ENCODE results near the gene EXOC4. TPM values are rescaled to one million over a fixed set of nuclear protein-coding genes. Genes with fewer than 3 reads are reported as not detected.

EXOC4 gene
- total and polyA plus RNA-seq, 2 of the 8 experiments (the other 6 are each of a cell fraction or from before 2014, with no cell fraction given): 27.0 to 67.3 TPM

GRCh38 chr7:133511252-133511651, 258.4 kb downstream of the EXOC4 start:
- H3K4me2 ChIP-seq (ENCODE audit: insufficient read depth in 1 of 2, low read depth in 2 of 2, low read length in 2 of 2): no peak overlapping the region
- H3K79me1 ChIP-seq (ENCODE audit: low read depth, low read length): no peaks in the 10 kb centered on the region
- no peak overlapping the region for H3K9ac ChIP-seq (replicated peaks in 1 of 4; ENCODE audit: extremely low read depth in 1 of 4, low read depth in 3 of 4, low read length in 3 of 4)
- WGBS, 2 experiments (ENCODE audit: extremely low coverage in 1 of 2, insufficient coverage in 1 of 2, insufficient read length in 1 of 2, insufficient replicate concordance in 2 of 2, low coverage in 1 of 2, low lambda C conversion rate in 2 of 2, missing lambda C conversion rate in 1 of 2): 91% methylated on average over 3 of the region's 3 CpGs; no CpG with 5 or more reads in 1 of the 2 experiments
- H3K79me2 ChIP-seq (ENCODE audit: control insufficient read depth in 1 of 2, insufficient read depth in 2 of 2, low read length in 2 of 2): no peaks in the 10 kb centered on the region
- no peak overlapping the region for H3K4me3 ChIP-seq (ENCODE audit: extremely low read depth in 1 of 4, insufficient read depth in 2 of 4, low read depth in 3 of 4, low read length in 4 of 4)
- H2AK5ac ChIP-seq (ENCODE audit: low read depth, low read length): no peak overlapping the region
- no peak overlapping the region for H3K23ac ChIP-seq (ENCODE audit: insufficient read length)
- no peaks in the 10 kb centered on the region for H3K27me3 ChIP-seq (replicated peaks in 1 of 4; ENCODE audit: control insufficient read depth in 3 of 4, extremely low read depth in 1 of 4, insufficient read depth in 3 of 4, low read length in 3 of 4)
- no peak overlapping the region for H2BK5ac ChIP-seq (ENCODE audit: low read depth, low read length)
- H3K36me3 ChIP-seq (ENCODE audit: control insufficient read depth in 2 of 4, insufficient read depth in 4 of 4, low read length in 3 of 4): no peaks in the 10 kb centered on the region
- no peak overlapping the region for H4K5ac ChIP-seq (ENCODE audit: insufficient read length, low read depth, low read length)
- no peak for TF ChIP-seq GABPA (IDR thresholded peaks at IDR 0.05; ENCODE audit: borderline replicate concordance, insufficient read depth, low read length)
- TF ChIP-seq TAF1 (IDR thresholded peaks at IDR 0.05; ENCODE audit: low read depth, low read length): no peak
- no peak for TF ChIP-seq RFX5 (IDR thresholded peaks at IDR 0.05; ENCODE audit: borderline replicate concordance, low read depth, low read length)
- TF ChIP-seq POU5F1 (IDR thresholded peaks at IDR 0.05; ENCODE audit: low read depth, low read length): no peak
- TF ChIP-seq MAFK (IDR thresholded peaks at IDR 0.05; ENCODE audit: low read depth, low read length): no peak
- no peak for TF ChIP-seq FOSL1 (IDR thresholded peaks at IDR 0.05; ENCODE audit: insufficient read depth, low read depth, low read length)
- no peak for TF ChIP-seq CTCF (IDR thresholded peaks at IDR 0.05; ENCODE audit: control extremely low read depth in 1 of 3, insufficient read depth in 1 of 3, low read depth in 1 of 3, low read length in 3 of 3)
- TF ChIP-seq SP4 (IDR thresholded peaks at IDR 0.05; ENCODE audit: low read length): no peak
- no peak for TF ChIP-seq TEAD4 (IDR thresholded peaks at IDR 0.05; ENCODE audit: low read depth, low read length)
- TF ChIP-seq RXRA (IDR thresholded peaks at IDR 0.05; ENCODE audit: insufficient read depth, low read depth, low read length): no peak
- no peak for TF ChIP-seq TAF7 (optimal IDR thresholded peaks at IDR 0.05; ENCODE audit: borderline replicate concordance, low read depth, low read length)
- no peak for TF ChIP-seq POLR2AphosphoS5 (IDR thresholded peaks at IDR 0.05; ENCODE audit: low read depth, low read length)
- no peak overlapping the region for H3K18ac ChIP-seq (ENCODE audit: extremely low read depth, low read length)
- H3K56ac ChIP-seq (replicated peaks; ENCODE audit: insufficient read length, low read depth, low read length): no peak overlapping the region
- no peak for FAIRE-seq
- no peaks in the 10 kb centered on the region for H3K9me3 ChIP-seq (ENCODE audit: insufficient read depth in 2 of 2, low read depth in 1 of 2, low read length in 1 of 2)
- no peak for DNase-seq (ENCODE audit: low read depth in 1 of 2, low spot score in 2 of 2)
- H2BK12ac ChIP-seq (ENCODE audit: low read depth, low read length): no peak overlapping the region
- H2BK120ac ChIP-seq (replicated peaks; ENCODE audit: low read depth, low read length): no peak overlapping the region
- H3K14ac ChIP-seq (ENCODE audit: insufficient read length): no peak overlapping the region
- H3K23me2 ChIP-seq (ENCODE audit: low read depth, low read length): no peaks in the 10 kb centered on the region
- no peaks in the 10 kb centered on the region for H4K20me1 ChIP-seq (replicated peaks in 1 of 2; ENCODE audit: control insufficient read depth in 1 of 2, insufficient read depth in 2 of 2, low read length in 2 of 2)
- H3K27ac ChIP-seq (ENCODE audit: low read depth, low read length): no peak overlapping the region
- no peak overlapping the region for H4K91ac ChIP-seq (replicated peaks; ENCODE audit: insufficient read length, low read length)
- H2AFZ ChIP-seq (ENCODE audit: low read length): no peak overlapping the region
- CTCF ChIA-PET (ENCODE audit: partially characterized antibody): no interaction called here
- peaks cover 0 to 3% (median 1%) of the 10 kb centered on the region in 4 experiments; a peak in 2 of 7 replicates for H3K4me1 ChIP-seq (replicated peaks in 1 of 4; ENCODE audit: control insufficient read depth in 3 of 4, insufficient read depth in 4 of 4, low read length in 3 of 4)
- no peak overlapping the region for H2BK15ac ChIP-seq (ENCODE audit: low read length)
- POLR2A ChIA-PET (ENCODE audit: partially characterized antibody): no interaction called here
- H4K8ac ChIP-seq (ENCODE audit: extremely low read depth, insufficient read depth, low read length): no peak overlapping the region
- H3K4ac ChIP-seq (replicated peaks; ENCODE audit: insufficient read length, low read depth, low read length): no peak overlapping the region
- no peak overlapping the region for H2BK20ac ChIP-seq (ENCODE audit: low read length)
